Ramos (cell line): ENCODE measurements around the gene RTN4.

Experiments used
- in situ Hi-C: fragments of 300-500 bp; cut with MboI; formaldehyde crosslinking; loops from one replicate; pipeline ENCODE4 v1.14.3; 2022; ENCODE audit warnings: low sequenced_read_pairs; ENCODE audit not compliant: unreplicated experiment

Gene RTN4

DNA sequence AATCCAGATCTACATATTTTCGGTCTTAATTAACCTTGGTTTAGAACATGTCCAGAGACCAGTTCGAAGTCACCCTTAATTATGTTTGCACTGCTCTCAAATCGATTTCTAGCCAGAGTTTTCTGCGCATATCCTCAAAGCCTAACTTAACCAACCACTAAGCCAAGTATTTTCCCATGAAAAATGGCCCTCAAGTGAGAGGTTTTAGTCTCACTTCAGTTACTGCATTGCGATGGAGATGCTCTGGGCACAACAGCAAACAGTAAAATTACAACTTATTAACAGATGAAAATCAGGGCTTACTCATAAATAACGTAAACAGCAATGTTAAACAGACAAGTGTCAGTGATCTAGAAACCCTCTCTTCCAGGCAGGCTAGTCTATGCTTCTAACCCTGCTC lies 4.5 kb downstream of the RTN4 start:
- in situ Hi-C loops, result no loop called here

DNA sequence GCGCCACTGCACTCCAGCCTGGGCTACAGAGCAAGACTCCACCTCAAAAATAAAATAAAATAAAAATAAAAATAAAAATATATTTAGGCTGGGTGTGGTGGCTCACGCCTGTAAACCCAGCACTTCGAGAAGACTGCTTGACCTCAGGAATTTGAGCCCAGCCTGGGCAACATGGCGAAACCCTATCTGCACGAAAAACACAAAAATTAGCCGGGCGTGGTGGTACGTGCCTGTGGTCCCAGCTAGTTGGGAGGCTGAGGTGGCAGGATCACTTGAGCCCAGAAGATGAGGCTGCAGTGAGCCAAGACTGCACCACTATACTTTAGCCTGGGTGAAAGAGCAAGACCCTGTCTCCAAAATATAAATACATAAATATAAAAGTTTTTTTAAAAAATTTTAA lies 6.4 kb downstream of the RTN4 start:
- in situ Hi-C loops, result no loop called here

DNA sequence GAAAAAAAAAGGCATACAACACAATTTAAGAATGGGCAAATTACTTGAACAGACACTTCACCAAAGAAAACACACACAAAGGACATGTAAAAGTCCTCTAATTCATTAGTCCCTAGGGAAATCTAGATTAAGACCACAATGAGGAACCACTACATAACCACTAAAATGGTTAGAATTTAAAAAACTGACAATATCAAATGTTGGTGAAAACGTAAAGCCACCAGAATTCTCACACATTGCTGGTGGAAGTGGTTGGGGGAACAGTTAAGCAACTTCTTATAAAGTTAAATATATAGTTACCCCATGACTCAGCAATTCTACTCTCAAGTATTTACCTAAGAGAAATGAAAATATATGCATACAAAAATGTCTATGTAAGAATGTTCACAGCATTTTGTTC lies 11.8 kb downstream of the RTN4 start:
- in situ Hi-C loops, result no loop called here

DNA sequence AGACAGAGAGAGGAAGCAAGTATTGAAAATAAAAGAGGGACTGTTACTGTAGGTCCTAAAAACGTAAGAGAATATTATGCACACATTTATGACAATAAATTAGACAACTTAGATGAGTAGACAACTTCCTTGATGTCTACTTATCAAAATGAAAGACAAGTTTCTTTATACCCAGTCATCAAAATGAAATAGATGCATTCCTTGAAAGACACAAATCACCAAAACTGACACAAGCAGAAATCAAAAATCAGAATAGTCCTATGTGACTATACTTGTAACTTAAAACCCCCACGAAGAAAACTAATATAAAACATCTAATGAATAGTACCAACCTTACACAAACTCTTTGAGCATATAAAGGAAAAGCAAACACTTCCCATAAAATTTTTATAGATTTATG lies 14.5 kb downstream of the RTN4 start:
- in situ Hi-C loops, result no loop called here

DNA sequence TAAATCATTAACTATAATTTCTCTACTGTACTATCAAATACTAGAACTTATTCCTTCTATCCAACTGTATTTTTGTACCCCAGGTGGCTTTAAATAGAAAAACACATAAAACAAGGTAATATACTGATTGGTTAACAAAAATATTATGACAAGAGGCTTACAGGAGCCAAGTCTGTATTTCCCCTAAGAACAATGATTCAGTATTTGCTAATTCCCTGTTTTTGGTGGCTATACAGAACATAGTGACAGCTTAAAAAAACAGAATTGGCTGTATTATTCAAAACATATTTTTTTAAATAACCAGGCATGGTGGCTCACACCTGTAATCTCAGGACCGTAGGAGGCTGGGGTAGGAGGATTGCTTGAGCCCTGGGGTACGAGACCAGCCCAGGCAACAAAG lies 16.3 kb downstream of the RTN4 start:
- in situ Hi-C loops, result no loop called here

DNA sequence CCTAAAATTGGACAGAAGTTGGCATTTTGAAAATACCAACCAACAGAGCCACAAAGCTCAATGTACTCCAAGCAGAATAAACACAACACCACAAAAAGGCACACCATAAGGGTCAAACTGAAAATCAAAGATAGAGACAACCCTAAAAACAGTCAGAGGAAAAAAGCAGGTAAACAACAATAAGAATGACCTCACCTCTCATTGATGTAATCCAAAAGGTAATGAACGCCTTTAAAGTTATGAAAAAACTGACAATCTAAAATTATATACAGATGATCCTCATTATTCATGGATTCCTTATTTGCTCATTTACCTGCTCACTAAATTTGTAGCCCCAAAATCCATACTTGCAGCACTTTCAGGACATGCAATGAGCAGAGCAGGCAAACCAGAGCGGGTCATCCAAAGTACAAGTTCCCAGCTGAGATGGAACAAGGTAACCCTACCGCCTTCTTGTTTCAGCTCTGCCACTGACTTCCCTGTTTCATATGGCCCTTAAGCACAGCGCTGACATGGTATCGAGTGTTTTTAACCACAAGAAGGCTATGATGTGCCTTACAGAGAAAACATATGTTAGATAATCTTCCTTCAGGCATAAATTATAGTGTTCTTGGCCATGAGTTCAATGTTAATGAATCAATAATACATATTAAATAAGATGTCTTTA lies 17.0 kb downstream of the RTN4 start:
- in situ Hi-C loops, result no loop called here

DNA sequence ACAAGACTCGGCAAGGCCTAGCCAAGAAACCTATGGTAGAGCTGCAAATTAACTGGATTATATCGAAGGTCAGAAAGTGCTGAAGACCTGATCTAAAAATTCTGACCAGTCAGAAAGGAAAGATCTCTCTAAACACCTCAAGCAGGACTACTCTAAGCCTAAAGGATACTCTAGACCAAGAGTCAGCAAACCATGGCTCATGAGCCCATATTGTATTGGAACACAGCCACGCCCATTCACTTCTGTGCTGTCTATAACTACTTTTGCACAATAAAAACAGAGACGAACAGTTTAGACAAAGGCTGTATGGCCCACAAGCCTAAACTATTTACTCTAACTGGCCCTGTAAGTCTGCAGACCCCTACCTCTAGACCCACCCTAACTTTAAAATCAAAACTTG lies 18.7 kb downstream of the RTN4 start:
- in situ Hi-C loops, result no loop called here

DNA sequence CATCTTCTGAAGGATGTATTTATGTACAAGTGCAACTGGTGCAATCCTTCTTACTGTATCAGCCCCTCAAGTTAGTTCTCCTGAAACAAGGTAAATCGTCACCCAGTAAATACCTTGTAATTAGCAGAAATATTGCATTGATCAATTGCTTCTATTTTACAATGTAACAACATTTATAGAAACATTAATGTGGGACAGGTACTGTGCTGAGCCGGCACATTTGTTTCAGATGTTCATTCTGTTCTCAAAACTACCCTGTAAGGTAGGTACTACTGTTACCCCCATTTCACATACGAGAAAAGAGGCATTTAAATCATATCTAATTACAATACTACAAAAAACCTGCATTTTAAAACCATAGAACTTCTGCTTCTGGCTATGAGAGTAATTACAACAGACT lies 19.5 kb downstream of the RTN4 start:
- in situ Hi-C loops, result no loop called here

DNA sequence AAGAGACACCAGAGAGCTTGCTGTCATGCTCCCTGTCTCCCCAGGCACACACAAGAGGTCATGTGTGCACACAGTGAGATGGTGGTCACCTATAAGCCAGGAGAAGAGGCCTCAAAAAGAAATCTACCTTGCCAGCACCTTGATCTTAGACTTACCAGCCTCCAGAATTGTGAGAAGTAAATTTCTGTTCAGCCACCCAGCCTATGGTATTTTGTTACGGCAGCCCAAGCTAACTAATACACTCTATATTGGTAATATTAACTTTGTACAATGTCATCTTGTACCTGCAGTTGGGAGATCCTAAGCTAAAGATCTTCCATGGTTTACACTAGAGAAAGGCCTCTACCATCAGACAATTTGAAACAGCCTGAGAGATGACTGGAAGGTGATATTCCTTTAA lies 21.2 kb downstream of the RTN4 start:
- in situ Hi-C loops, result no loop called here

DNA sequence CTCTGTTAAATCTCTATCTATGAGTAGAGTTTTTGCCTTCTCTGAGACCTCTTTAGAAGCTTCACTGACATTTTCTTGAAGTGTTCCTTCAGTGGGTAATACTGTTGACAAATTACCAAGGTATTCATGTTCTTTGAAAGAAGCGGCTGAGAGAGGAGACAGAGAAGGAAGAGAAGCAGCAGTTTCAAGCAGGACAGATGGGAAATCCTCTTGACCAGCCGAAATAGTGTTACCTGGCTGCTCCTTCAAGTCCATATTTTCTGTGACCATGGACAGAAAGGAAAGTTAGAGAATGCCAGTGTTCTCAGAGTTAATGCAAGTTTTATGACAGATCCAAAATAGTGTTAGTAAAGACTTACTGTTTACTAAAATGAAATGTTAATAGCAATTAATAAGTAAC lies 23.0 kb downstream of the RTN4 start:
- in situ Hi-C loops, result no loop called here

DNA sequence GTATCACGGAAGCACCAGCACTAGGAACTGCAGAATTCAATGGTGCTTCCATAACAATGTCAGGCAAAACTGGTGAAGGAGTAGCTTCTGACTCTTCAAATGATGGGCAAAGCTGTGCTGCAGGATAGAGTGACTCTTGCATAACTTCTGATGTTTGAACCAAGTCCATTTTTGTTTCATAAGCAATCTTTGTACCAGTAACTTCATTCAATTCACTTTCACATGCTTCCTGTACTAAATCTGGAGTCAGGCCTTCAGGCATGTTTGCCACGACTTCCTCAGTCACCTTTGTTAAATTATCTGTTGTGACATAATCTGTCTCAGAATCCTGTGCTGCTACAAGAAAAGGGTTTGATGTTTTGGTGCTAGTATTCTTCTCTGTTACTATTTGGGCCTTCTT lies 24.0 kb downstream of the RTN4 start:
- in situ Hi-C loops, result no loop called here

DNA sequence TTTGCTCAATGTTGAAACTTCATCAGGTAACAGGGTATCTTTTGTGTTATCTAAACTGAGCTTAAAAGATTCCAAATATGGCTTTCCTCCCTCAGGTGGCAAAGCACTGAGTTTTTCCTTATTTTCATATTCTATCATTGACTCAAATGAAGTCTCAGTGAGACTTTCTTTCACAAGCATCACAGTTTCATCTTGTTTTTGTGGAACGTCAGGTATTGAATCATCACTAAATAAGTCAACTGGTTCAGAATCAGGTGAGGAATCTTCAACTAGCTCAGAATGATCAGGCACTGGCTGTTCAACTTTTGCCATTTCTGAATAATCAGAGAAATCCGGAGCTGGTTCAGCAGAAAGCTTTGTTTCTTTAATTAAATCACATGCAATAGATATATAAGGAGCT lies 24.6 kb downstream of the RTN4 start:
- in situ Hi-C loops, result no loop called here

DNA sequence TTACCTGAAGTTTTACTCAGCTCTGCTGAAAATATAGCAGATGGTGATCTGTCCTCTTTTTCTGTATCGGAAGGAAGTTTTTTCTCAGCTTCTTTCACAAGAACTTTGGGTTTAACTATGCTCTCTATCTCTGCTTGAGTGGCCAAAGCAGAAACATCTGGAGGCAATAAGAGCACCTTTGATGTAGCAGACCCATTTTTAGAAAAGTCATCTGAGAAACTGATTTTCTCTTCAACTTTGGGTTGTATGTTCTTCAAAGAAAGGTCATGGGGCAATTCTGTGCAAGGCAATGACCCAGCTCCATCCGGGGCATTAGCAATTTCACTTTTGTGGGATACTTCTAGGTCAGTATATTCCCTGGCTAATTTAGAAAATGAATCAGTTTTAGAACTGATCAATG lies 25.2 kb downstream of the RTN4 start:
- in situ Hi-C loops, result no loop called here

DNA sequence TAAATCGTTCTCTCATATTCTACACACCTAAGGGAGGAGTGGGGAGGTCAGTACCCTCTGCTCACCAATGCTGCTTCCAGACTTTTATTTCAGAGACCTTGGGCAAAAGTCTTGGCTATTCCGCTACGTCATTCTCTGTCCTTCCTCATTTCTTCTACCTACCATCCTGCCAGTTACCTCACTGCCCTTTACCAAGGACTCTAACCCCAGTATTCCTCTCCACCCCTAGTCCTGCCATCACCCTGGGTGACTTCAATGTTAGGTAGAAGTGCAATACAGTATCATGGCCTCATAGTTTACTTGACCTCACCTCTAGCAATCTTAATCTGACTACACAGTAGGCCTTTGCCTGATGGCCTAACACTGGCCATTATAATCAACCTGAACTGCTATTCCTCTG lies 27.8 kb downstream of the RTN4 start:
- in situ Hi-C loops, result no loop called here

DNA sequence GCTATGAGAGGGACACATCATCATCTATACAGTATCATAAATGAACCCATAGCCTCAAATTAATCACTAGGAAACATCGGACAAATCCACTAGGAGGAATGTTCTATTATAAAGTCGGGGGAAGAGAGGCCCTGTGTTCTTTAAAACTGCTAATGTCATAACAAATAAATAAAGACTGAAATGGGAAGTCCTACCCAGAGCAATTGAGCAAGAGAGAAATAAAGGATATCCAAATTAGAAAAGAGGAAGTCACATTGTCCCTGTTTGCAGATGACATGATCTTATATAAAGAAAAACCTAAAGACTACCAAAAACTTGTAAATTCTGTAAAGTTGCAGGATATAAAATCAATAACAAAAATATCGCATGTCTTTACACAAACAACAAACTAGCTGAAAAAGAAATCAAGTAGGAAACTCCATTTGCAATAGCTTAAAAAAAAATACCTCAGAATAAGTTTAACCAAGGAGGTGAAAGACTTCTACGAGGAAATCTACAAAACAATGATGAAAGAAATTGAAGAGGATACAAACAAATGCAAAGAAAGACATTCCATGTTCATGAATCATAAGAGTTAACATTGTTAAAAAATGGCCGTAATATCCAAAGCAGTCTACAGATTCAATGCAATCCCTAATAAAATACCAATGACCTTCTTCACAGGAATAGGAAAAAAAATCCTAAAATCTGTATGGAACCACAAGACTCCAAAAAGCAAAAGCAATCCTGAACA lies 30.6 kb downstream of the RTN4 start:
- in situ Hi-C loops, result no loop called here

DNA sequence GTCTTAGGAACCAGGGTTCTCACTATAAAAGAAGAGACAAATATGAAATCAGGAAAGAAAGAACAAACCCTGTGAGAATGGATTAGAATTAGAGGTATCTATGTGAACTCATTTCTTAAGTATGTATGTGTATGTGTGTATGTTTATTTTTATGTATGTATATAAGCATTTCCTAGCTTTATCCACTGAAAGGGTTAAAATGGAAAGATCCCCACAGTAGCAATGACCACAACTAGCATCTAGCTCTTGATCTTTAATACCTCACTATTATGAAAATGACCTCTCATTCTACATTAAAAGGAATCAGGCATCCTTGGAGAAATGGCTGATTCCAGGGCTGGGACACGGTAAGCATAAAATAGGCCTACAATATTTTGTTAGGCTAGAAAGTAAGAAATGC lies 31.6 kb downstream of the RTN4 start:
- in situ Hi-C loops, result no loop called here

DNA sequence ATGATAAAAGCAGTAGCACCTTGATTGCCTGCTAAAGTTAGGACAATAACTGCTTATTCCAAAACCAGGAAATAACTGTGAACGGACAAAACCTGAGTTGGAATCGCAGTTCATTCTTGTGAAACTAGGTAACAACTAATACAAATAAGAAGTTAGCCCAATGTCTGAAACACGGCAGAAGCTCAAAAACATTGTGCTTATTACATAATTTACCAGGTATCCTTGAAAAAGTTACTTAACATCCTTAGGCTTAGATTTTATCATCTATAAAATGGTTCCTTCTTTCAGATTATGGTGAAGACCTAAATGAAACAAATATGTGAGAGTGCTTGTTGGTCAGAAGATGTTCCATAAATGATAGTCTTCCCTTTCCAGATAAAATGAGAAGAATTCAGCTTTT lies 32.4 kb downstream of the RTN4 start:
- in situ Hi-C loops, result no loop called here

DNA sequence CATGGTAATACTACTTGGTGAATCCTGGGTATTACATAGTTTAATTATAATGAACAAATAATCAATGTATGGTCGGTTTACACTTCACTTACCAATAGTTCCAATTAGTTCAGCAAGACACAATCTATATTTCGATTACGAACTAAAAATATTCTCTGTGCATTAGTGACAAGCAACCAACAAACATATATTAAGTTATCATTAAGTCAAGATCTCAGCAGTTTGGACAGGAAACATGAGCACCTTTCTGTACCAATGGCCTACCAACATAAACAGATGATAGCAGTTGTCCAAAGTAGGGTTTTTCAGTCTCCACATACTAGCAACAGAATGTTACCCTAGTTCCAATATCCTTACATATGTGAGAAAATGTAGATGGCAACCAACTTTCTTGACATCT lies 32.8 kb downstream of the RTN4 start:
- in situ Hi-C loops, result no loop called here

DNA sequence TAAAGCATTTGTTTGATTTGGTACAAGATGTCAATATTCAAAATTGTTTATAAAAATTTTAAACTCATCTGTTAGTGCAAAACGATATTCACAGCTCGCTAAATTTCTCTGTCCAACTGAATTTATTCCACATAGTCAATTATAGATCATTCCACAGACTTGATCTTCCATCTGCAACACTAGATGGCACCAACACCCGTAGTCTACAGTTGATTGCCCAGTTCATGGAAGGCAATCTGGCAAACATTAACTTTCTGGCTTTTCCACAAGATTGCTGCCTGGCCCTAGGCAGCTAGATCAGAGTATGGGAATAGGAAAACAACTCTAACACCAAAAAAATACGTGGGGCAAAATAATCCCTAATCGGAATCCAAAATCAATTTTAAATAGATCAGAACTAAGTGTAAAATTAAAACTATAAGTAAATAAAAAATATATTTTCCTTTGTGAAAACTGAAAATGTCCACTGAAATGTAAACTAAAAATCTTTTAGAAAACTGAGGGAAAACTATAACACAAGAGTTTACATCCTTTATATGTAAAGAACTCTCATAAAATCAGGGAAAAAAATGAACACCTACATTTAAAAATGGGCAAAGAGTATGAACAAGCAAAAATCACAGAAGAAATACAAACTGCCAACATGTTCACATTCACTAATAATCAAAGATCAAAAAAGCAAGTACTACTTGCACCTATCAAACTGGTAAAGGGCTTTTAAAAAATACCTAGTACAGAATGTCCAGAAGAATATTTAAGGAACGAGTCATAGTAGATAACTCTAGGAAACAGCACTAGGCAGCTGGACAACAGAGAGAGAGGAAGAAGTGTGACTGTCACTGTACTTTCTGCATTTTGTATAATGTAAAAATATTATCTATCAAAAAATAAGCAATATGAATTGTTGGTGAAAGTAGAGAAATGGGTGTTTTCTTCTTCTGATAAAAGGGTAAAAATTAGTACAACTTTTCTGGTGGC lies 35.0 kb downstream of the RTN4 start:
- in situ Hi-C loops, result no loop called here

DNA sequence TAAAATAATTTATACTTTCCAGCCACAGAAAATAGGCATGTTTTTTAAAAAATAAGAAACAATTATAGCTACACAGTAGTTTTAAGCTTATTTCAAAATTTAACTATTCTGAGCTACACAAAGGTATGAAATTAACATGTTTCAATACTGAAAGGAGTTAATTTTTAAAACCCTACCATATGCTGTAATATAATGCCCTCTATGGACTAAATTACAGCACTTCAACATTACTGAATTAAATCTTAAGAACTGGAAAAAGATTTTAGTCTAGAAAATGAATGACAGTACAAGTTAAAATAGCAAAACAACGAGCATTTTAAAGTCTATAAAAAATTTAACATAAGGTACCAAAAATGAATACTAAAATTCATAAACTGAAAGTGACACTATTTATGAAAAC lies 36.3 kb downstream of the RTN4 start:
- in situ Hi-C loops, result no loop called here
